Caco-2 (cell line): Measurements from ENCODE around the gene NTSR2. TPM values are rescaled to one million over a fixed set of nuclear protein-coding genes. Genes with fewer than 3 reads are reported as not detected.

Experiments used
- Bru-seq: library from RNA; stranded (reverse); fragments of 400-500 nt; gene quantifications from one replicate; lab custom pipeline; 2021; lab: Mats Ljungman, UMichigan
- BruChase-seq, 2 experiments: library from RNA; stranded (reverse); fragments of 400-500 nt; gene quantifications; one replicate each; lab custom pipeline; 2021; lab: Mats Ljungman, UMichigan
- BruUV-seq: library from RNA; stranded (reverse); fragments of 400-500 nt; replicated peaks from 2 replicates; lab custom pipeline; 2021; lab: Mats Ljungman, UMichigan
- CTCF ChIA-PET: fragments of 300-600 bp; sonication (Branson Sonifier 250); formaldehyde crosslinking; loops from one replicate; lab custom pipeline; 2022; ENCODE audit warnings: antibody characterized with exemption; lab: Charles Lee
- POLR2A ChIA-PET: fragments of 300-600 bp; sonication (Branson Sonifier 250); formaldehyde crosslinking; loops from one replicate; lab custom pipeline; 2022; ENCODE audit warnings: antibody characterized with exemption; lab: Charles Lee
- DNase-seq, 2 experiments: peaks; one replicate each; pipeline versions ENCODE4 v3.0.0 to v3.0.0-alpha.2; 2020 to 2022
- H3K27me3 ChIP-seq: replicated peaks from 2 replicates; pipeline ENCODE4 v1.6.0; 2011; ENCODE audit warnings: low read length; ENCODE audit not compliant: control insufficient read depth, insufficient read depth
- H3K36me3 ChIP-seq: 2 replicates; pipeline ENCODE4 v1.5.1; 2011; ENCODE audit warnings: low read length; ENCODE audit not compliant: control insufficient read depth, insufficient read depth
- H3K4me1 ChIP-seq: fragments of 250-450 bp; sonication (Bioruptor Pico); 2 replicates; pipeline ENCODE4 v1.5.1; 2020; ENCODE audit warnings: mild to moderate bottlenecking
- H3K4me3 ChIP-seq: 2 replicates; pipeline ENCODE4 v1.5.1; 2011; ENCODE audit warnings: low read depth, mild to moderate bottlenecking, control low read depth, low read length
- H3K9me3 ChIP-seq: fragments of 250-450 bp; sonication (Bioruptor Pico); 2 replicates; pipeline ENCODE4 v1.5.1; 2020; ENCODE audit warnings: mild to moderate bottlenecking, moderate library complexity
- H3K27ac Mint-ChIP-seq: one replicate; pipeline ENCODE4 v1.8.0; 2022; ENCODE audit warnings: mixed read lengths; ENCODE audit not compliant: unreplicated experiment
- H3K27me3 Mint-ChIP-seq: one replicate; pipeline ENCODE4 v1.8.0; 2022; ENCODE audit warnings: mixed read lengths; ENCODE audit not compliant: insufficient read depth, unreplicated experiment
- H3K36me3 Mint-ChIP-seq: one replicate; pipeline ENCODE4 v1.8.0; 2022; ENCODE audit warnings: mild to moderate bottlenecking, mixed read lengths; ENCODE audit not compliant: insufficient read depth, unreplicated experiment
- H3K4me1 Mint-ChIP-seq: one replicate; pipeline ENCODE4 v1.8.0; 2022; ENCODE audit warnings: low read depth, mixed read lengths; ENCODE audit not compliant: unreplicated experiment
- H3K4me3 Mint-ChIP-seq: one replicate; pipeline ENCODE4 v1.8.0; 2022; ENCODE audit warnings: mild to moderate bottlenecking, moderate library complexity, mixed read lengths; ENCODE audit not compliant: unreplicated experiment
- H3K9me3 Mint-ChIP-seq: one replicate; pipeline ENCODE4 v1.8.0; 2022; ENCODE audit warnings: mixed read lengths; ENCODE audit not compliant: unreplicated experiment
- intact Hi-C: fragments of 100-400 bp; cut with micrococcal nuclease; formaldehyde crosslinking; loops from one replicate; pipeline ENCODE4 v1.10.0; 2022; ENCODE audit not compliant: unreplicated experiment
- long read RNA-seq: library from polyadenylated mRNA; stranded (forward); transcript quantifications from one replicate; pipeline ENCODE4 v2.0.0, GENCODE V29; 2022
- total RNA-seq: library from RNA; stranded (reverse); gene quantifications from 2 replicates; pipeline ENCODE4 v1.2.3, GENCODE V29; 2022
- TF ChIP-seq, protein P1 (sequence below), 2 experiments: fragments of 200-600 bp in 1 of 2; IDR thresholded peaks; 1 replicate in 1 of 2; 2 replicates in 1 of 2; pipeline versions ENCODE4 v1.5.1 to v1.8.0; 2011 to 2022; ENCODE audit warnings: antibody characterized with exemption in 1 of 2, control low read depth in 1 of 2, inconsistent platforms in 1 of 2, low read depth in 1 of 2, low read length in 1 of 2, mild to moderate bottlenecking in 1 of 2, moderate library complexity in 1 of 2; ENCODE audit not compliant: insufficient read depth in 1 of 2, severe bottlenecking in 1 of 2, unreplicated experiment in 1 of 2

NTSR2 gene, protein sequence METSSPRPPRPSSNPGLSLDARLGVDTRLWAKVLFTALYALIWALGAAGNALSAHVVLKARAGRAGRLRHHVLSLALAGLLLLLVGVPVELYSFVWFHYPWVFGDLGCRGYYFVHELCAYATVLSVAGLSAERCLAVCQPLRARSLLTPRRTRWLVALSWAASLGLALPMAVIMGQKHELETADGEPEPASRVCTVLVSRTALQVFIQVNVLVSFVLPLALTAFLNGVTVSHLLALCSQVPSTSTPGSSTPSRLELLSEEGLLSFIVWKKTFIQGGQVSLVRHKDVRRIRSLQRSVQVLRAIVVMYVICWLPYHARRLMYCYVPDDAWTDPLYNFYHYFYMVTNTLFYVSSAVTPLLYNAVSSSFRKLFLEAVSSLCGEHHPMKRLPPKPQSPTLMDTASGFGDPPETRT
- total RNA-seq (not detected in 2 replicates), Bru-seq, nascent RNA (not detected), BruChase-seq, experiment 1, labeled RNA remaining after a 2-hour chase (not detected), BruChase-seq, experiment 2, labeled RNA remaining after a 6-hour chase (not detected)
- long read RNA-seq = 0 reads

DNA sequence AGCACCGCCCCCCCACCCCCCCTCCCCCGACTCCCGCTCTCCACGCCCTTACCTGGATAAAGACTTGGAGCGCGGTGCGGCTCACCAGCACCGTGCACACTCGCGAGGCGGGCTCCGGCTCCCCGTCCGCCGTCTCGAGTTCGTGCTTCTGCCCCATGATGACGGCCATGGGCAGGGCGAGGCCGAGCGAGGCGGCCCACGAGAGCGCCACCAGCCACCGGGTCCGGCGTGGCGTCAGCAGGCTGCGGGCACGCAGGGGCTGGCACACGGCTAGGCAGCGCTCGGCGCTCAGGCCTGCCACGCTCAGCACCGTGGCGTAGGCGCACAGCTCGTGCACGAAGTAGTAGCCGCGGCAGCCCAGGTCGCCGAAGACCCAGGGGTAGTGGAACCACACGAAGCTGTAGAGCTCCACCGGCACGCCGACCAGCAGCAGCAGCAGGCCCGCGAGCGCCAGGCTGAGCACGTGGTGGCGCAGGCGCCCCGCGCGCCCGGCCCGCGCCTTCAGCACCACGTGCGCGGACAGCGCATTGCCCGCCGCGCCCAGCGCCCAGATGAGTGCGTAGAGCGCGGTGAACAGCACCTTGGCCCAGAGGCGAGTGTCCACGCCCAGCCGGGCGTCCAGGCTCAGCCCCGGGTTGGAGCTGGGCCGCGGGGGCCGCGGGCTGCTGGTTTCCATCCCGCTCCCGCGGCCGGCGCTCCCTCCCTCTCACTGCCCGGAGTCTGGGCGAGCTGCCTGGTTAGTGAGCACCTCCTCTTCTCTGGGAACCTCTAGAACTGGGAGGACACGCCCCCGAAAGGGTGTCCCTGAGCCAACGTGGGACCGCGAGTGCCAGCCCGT is at the start of gene NTSR2:
TSS of gene NTSR2 (minus strand) at position 742 of the 838 bp plus-strand sequence. CDS start at position 676, 66 bp downstream.
- Histone ChIP-seq H3K4me3 (no peak within 1 kb of the TSS), H3K4me1 (no peaks in the 10 kb centered on the region), H3K27me3 (no peaks in the 10 kb centered on the region), H3K36me3 (no peaks in the 10 kb centered on the region), H3K9me3 (no peaks in the 10 kb centered on the region)
- no TSS peak for BruUV-seq
- TF ChIP-seq, protein P1, sequence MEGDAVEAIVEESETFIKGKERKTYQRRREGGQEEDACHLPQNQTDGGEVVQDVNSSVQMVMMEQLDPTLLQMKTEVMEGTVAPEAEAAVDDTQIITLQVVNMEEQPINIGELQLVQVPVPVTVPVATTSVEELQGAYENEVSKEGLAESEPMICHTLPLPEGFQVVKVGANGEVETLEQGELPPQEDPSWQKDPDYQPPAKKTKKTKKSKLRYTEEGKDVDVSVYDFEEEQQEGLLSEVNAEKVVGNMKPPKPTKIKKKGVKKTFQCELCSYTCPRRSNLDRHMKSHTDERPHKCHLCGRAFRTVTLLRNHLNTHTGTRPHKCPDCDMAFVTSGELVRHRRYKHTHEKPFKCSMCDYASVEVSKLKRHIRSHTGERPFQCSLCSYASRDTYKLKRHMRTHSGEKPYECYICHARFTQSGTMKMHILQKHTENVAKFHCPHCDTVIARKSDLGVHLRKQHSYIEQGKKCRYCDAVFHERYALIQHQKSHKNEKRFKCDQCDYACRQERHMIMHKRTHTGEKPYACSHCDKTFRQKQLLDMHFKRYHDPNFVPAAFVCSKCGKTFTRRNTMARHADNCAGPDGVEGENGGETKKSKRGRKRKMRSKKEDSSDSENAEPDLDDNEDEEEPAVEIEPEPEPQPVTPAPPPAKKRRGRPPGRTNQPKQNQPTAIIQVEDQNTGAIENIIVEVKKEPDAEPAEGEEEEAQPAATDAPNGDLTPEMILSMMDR (IDR thresholded peaks at IDR 0.05; ENCODE audit: insufficient read depth in 1 of 2, low read depth in 1 of 2, low read length in 1 of 2, severe bottlenecking in 1 of 2, unreplicated experiment in 1 of 2) = no peak
- Mint-ChIP-seq H3K27me3 (peaks cover 6% of the 10 kb centered on the region), H3K4me3 (no peak within 1 kb of the TSS), H3K27ac (no peak within 1 kb of the TSS), H3K36me3 (no peaks in the 10 kb centered on the region), H3K4me1 (no peaks in the 10 kb centered on the region), H3K9me3 (no peaks in the 10 kb centered on the region)
- intact Hi-C loops = no loop called here
- POLR2A ChIA-PET = no interaction called here
- CTCF ChIA-PET = interaction anchor here (0.6 kb wide), 1 partner anchor 78 kb away, joined by 3 read pairs; no protein-coding TSS in a partner anchor
- DNase-seq = peak; percentile 39 to 65

DNA sequence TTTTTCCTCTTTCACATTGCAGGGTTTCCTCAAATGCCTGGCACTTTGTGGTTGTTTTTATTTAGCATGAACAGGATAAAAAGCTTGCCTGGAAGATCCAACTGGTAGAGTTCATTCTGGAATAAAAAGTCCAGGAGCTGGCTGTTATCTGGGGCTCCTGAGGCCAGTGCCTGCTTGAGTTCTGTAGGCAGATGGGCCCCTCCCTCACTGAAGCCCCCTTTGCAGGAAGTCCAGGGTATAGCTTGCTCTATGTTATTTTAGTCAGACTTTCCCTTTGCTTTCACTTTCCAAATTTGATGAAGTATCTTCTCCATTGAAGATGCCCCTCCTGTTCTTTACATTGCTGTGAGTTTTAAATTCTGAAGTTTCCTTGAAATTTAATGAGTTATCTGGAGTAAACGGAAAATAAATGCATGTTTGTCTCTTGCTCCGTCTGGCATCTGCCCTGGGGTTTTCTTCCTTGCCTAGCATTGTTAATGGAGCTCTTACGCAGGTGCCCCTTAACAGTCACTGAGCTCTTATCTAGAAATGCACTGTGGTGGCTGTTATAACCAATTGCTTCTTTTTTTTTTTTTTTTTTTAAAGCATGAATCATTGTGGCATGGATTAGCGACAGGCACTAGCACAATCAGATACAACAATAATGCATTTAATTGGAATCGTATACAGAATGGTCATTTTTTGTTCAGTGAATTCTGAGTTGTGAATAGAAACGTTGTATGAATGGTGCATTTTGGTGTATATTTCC is 49.4 kb upstream of the NTSR2 start:
- Histone ChIP-seq H3K27me3 (no peaks in the 10 kb centered on the region; the same call in 1 of the 2 replicates), H3K4me3 (no peak overlapping the region), H3K9me3 (no peaks in the 10 kb centered on the region), H3K4me1 (peaks cover 4% of the 10 kb centered on the region; the same call in 1 of the 2 replicates), H3K36me3 (no peaks in the 10 kb centered on the region)
- intact Hi-C loops = no loop called here
- Mint-ChIP-seq H3K9me3 (no peaks in the 10 kb centered on the region), H3K27ac (no peak overlapping the region), H3K27me3 (peaks cover 12% of the 10 kb centered on the region), H3K4me3 (no peak overlapping the region), H3K4me1 (no peaks in the 10 kb centered on the region), H3K36me3 (no peaks in the 10 kb centered on the region)
- POLR2A ChIA-PET = no interaction called here
- BruUV-seq = no TSS peak
- no peak for DNase-seq
- CTCF ChIA-PET = interaction anchor here (0.7 to 1.6 kb wide), 3 partner anchors 19 to 71 kb away, joined by 3 to 8 read pairs (median 4); no protein-coding TSS in a partner anchor
- TF ChIP-seq, protein P1 (IDR thresholded peaks at IDR 0.05; ENCODE audit: insufficient read depth in 1 of 2, low read depth in 1 of 2, low read length in 1 of 2, severe bottlenecking in 1 of 2, unreplicated experiment in 1 of 2) = no peak
